ENCODE results near the gene LAMA5.

Gene LAMA5

GRCh38 chr20:62281161-62281933 lies 85.8 kb downstream of the LAMA5 start:
- no peak overlapping the region for H3K4me3 ChIP-seq (ENCODE audit: low read depth, low read length)
- TF ChIP-seq CTCF (IDR thresholded peaks at IDR 0.05; ENCODE audit: control insufficient read depth, extremely low read depth, insufficient read depth), result no peak
- no peak for DNase-seq (ENCODE audit: low read depth)

GRCh38 chr20:62280303-62280702 lies 86.8 kb downstream of the LAMA5 start:
- TF ChIP-seq CTCF (IDR thresholded peaks at IDR 0.05; ENCODE audit: control insufficient read depth, extremely low read depth, insufficient read depth), result no peak
- DNase-seq (ENCODE audit: low read depth), result no peak
- no peak overlapping the region for H3K4me3 ChIP-seq (ENCODE audit: low read depth, low read length)

- no peak overlapping the region for H3K4me3 ChIP-seq (ENCODE audit: low read depth, low read length)
- no peak for DNase-seq (ENCODE audit: low read depth)
- no peak for TF ChIP-seq CTCF (IDR thresholded peaks at IDR 0.05; ENCODE audit: control insufficient read depth, extremely low read depth, insufficient read depth)
These were observed 89.9 kb downstream of the LAMA5 start for GRCh38 chr20:62277253-62277652.

GRCh38 chr20:62276439-62276838 lies 90.7 kb downstream of the LAMA5 start:
- no peak for DNase-seq (ENCODE audit: low read depth)
- H3K4me3 ChIP-seq (ENCODE audit: low read depth, low read length), result no peak overlapping the region
- no peak for TF ChIP-seq CTCF (IDR thresholded peaks at IDR 0.05; ENCODE audit: control insufficient read depth, extremely low read depth, insufficient read depth)

- no peak for DNase-seq (ENCODE audit: low read depth)
- H3K4me3 ChIP-seq (ENCODE audit: low read depth, low read length), result no peak overlapping the region
- TF ChIP-seq CTCF (IDR thresholded peaks at IDR 0.05; ENCODE audit: control insufficient read depth, extremely low read depth, insufficient read depth), result no peak
These were observed 91.9 kb downstream of the LAMA5 start for GRCh38 chr20:62275219-62275618.

GRCh38 chr20:62274332-62274950 lies 92.7 kb downstream of the LAMA5 start:
- TF ChIP-seq CTCF (IDR thresholded peaks at IDR 0.05; ENCODE audit: control insufficient read depth, extremely low read depth, insufficient read depth), result no peak
- DNase-seq (ENCODE audit: low read depth), result no peak
- H3K4me3 ChIP-seq (ENCODE audit: low read depth, low read length), result no peak overlapping the region

All from LNCaP clone FGC (cell line).